Brain microvascular endothelial cell (primary cell): Measurements from ENCODE around the gene TMPRSS11A.

Source experiments
- DNase-seq: peaks from one replicate; pipeline ENCODE4 v3.0.0-alpha.2; 2020
- H3K27ac ChIP-seq: fragments of 250-450 bp; sonication (Bioruptor Pico); 2 replicates; pipeline ENCODE4 v1.5.1; 2020; ENCODE audit warnings: mild to moderate bottlenecking, moderate library complexity
- H3K27me3 ChIP-seq: fragments of 250-450 bp; sonication (Bioruptor Pico); replicated peaks from 2 replicates; pipeline ENCODE4 v1.5.1; 2020; ENCODE audit warnings: mild to moderate bottlenecking
- H3K36me3 ChIP-seq: fragments of 250-450 bp; sonication (Bioruptor Pico); replicated peaks from 2 replicates; pipeline ENCODE4 v1.5.1; 2020; ENCODE audit warnings: mild to moderate bottlenecking
- H3K4me3 ChIP-seq: 2 replicates; pipeline ENCODE4 v1.5.1; 2011; ENCODE audit warnings: low read depth, mild to moderate bottlenecking, control low read depth, low read length, moderate library complexity
- CTCF ChIP-seq: IDR thresholded peaks from 2 replicates; pipeline ENCODE4 v1.5.1; 2011; ENCODE audit warnings: low read depth, mild to moderate bottlenecking, moderate library complexity, low read length, control low read depth, inconsistent platforms; ENCODE audit errors: missing control alignments
- in situ Hi-C: cut with HindIII; loops from 2 replicates; pipeline ENCODE4 v1.10.0; 2017; ENCODE audit warnings: low sequenced_read_pairs, low pct_ligation_motif_present

Gene TMPRSS11A

DNA sequence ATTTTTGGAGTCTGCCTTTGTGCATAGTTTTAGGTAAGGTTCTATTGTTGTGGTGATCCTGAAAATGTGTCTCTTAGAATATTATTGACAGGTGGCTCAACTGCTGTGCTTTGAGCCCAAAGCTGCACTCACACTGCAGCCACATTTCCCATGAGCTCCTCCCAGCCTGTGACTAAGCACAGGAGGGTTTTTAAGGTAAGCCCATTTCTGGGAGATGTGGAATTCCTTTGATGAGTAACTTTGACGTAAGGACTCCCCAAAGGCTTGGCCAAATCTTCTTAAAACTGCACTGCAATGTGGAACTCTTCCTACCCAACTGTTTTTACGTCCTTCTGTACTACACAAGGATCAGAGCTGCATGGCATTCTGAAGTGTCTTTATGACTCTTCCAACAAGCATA, 20.0 kb upstream of the TMPRSS11A start:
- Histone ChIP-seq H3K27ac (no peak overlapping the region), H3K36me3 (no peaks in the 10 kb centered on the region), H3K27me3 (no peaks in the 10 kb centered on the region), H3K4me3 (no peak overlapping the region)
- TF ChIP-seq CTCF = no peak
- no peak for DNase-seq
- in situ Hi-C loops = no loop called here

- in situ Hi-C loops = no loop called here
- TF ChIP-seq CTCF = no peak
These were observed 17.2 kb upstream of the TMPRSS11A start for GRCh38 chr4:67980512-67980911.

GRCh38 chr4:67973608-67974007, 10.3 kb upstream of the TMPRSS11A start:
- in situ Hi-C loops = no loop called here
- Histone ChIP-seq H3K27ac (no peak overlapping the region), H3K27me3 (no peaks in the 10 kb centered on the region), H3K4me3 (no peak overlapping the region), H3K36me3 (no peaks in the 10 kb centered on the region)
- no peak for TF ChIP-seq CTCF
- DNase-seq = no peak

More at GRCh38 chr4:67980512-67980911, 17.2 kb upstream of the TMPRSS11A start:
- H3K36me3 ChIP-seq = no peaks in the 10 kb centered on the region
- no peak overlapping the region for H3K27ac ChIP-seq
- H3K27me3 ChIP-seq = no peaks in the 10 kb centered on the region
- no peak for DNase-seq
- no peak overlapping the region for H3K4me3 ChIP-seq

DNA sequence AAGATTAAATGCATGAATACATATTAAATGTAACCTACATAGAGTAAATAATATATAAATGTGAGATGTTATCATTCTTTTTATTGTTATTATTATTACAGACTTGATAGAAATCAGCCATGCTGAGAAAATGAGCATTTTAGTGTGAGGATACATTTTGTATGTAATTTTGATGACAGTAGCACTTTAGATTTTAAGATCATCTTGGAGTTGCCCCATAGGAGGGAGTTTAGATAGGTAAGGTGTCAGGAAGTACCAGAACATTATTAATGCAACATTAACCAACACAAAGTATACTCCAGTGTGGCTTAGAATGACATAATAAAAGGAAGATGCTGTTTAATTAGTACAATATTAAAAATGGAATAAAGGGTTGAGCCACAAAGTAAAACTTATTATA, 8.4 kb downstream of the TMPRSS11A start:
- DNase-seq = no peak
- Histone ChIP-seq H3K4me3 (no peak overlapping the region), H3K36me3 (no peaks in the 10 kb centered on the region), H3K27me3 (no peaks in the 10 kb centered on the region), H3K27ac (no peak overlapping the region)
- in situ Hi-C loops = no loop called here
- no peak for TF ChIP-seq CTCF

- in situ Hi-C loops = no loop called here
- DNase-seq = no peak
- no peak for TF ChIP-seq CTCF
- H3K4me3 ChIP-seq = no peak overlapping the region
- no peaks in the 10 kb centered on the region for H3K36me3 ChIP-seq
- no peaks in the 10 kb centered on the region for H3K27me3 ChIP-seq
- H3K27ac ChIP-seq = no peak overlapping the region
These were observed 22.2 kb downstream of the TMPRSS11A start for GRCh38 chr4:67941074-67941473.

DNA sequence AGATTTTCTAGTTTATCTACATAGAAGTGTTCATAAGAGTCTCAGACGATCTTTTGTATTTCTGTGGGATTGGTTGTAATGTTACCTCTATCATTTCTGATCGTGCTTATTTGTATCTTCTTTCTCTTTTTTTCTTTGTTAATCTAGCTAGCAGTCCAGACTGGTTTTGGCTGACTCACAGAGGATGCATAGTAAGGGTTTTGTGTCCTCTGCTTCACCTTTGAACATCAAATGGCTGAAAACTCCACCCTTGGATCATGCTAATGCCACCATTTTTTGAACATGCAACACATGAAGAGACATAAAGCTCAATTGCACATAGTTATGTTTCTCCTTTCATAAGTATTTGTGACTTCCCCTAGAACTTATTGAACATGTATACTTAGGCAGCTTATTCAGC, 22.8 kb downstream of the TMPRSS11A start:
- Histone ChIP-seq H3K36me3 (no peaks in the 10 kb centered on the region), H3K27me3 (no peaks in the 10 kb centered on the region), H3K4me3 (no peak overlapping the region), H3K27ac (no peak overlapping the region)
- DNase-seq = no peak
- TF ChIP-seq CTCF = no peak
- in situ Hi-C loops = no loop called here
